ENCODE results near the gene PNPLA6. TPM values are rescaled to one million over a fixed set of nuclear protein-coding genes. Genes with fewer than 3 reads are reported as not detected.

PNPLA6 gene
- total RNA-seq, 1 experiment from 2014 or later = 121 TPM

GRCh38 chr19:7602935-7603497, 67.5 kb downstream of the PNPLA6 start:
- Histone ChIP-seq H3K9me2 (ENCODE audit: insufficient read depth) (no peaks in the 10 kb centered on the region), H3K4me3 (no peak overlapping the region), H3K27ac (no peak overlapping the region), H3K9me3 (ENCODE audit: insufficient read depth, low read depth) (no peaks in the 10 kb centered on the region), H4K20me1 (ENCODE audit: insufficient read depth) (peaks cover 21% of the 10 kb centered on the region), H3K36me3 (ENCODE audit: low read depth) (no peaks in the 10 kb centered on the region; the same call in 1 of the 2 replicates), H3K4me1 (replicated peaks; ENCODE audit: insufficient read depth) (no peaks in the 10 kb centered on the region), H3K4me2 (no peak overlapping the region), H2AFZ (no peak overlapping the region), H3K79me2 (ENCODE audit: low read depth) (peaks cover 18% of the 10 kb centered on the region; the same call in 1 of the 2 replicates), H3F3A (ENCODE audit: insufficient read depth, low read depth) (peaks cover 34% of the 10 kb centered on the region; the same call in 1 of the 2 replicates), H3K27me3 (ENCODE audit: insufficient read depth, low read depth) (no peaks in the 10 kb centered on the region)
- TF ChIP-seq EZH2 (IDR thresholded peaks at IDR 0.05; ENCODE audit: low read depth) (no peak), CTCF (conservative IDR thresholded peaks at IDR 0.05) (no peak)
- no TSS peak for BruUV-seq (replicated peaks)
- no peak for DNase-seq
- POLR2A ChIA-PET (ENCODE audit: unreplicated experiment) = no interaction called here
- intact Hi-C loops (cut with micrococcal nuclease; ENCODE audit: unreplicated experiment) = no loop called here
- CTCF ChIA-PET = no interaction called here

- DNase-seq = no peak
- no TSS peak for BruUV-seq (replicated peaks)
- no peak overlapping the region for H3K27ac ChIP-seq
- no peaks in the 10 kb centered on the region for H3K4me1 ChIP-seq (replicated peaks; ENCODE audit: insufficient read depth)
- H3F3A ChIP-seq (ENCODE audit: insufficient read depth, low read depth) = peaks cover 33% of the 10 kb centered on the region; the same call in 1 of the 2 replicates
- H3K9me2 ChIP-seq (ENCODE audit: insufficient read depth) = no peaks in the 10 kb centered on the region
- POLR2A ChIA-PET (ENCODE audit: unreplicated experiment) = no interaction called here
- H3K9me3 ChIP-seq (ENCODE audit: insufficient read depth, low read depth) = no peaks in the 10 kb centered on the region
- H3K27me3 ChIP-seq (ENCODE audit: insufficient read depth, low read depth) = no peaks in the 10 kb centered on the region
- H3K79me2 ChIP-seq (ENCODE audit: low read depth) = peaks cover 13% of the 10 kb centered on the region; the same call in 1 of the 2 replicates
- no peak overlapping the region for H3K4me3 ChIP-seq
- CTCF ChIA-PET = no interaction called here
- H3K36me3 ChIP-seq (ENCODE audit: low read depth) = no peaks in the 10 kb centered on the region; the same call in 1 of the 2 replicates
- no peak overlapping the region for H3K4me2 ChIP-seq
- intact Hi-C loops (cut with micrococcal nuclease; ENCODE audit: unreplicated experiment) = no loop called here
- no peak for TF ChIP-seq EZH2 (IDR thresholded peaks at IDR 0.05; ENCODE audit: low read depth)
- H2AFZ ChIP-seq = no peak overlapping the region
- H4K20me1 ChIP-seq (ENCODE audit: insufficient read depth) = peaks cover 21% of the 10 kb centered on the region; the same call in 1 of the 2 replicates
Observed at GRCh38 chr19:7603919-7604318, 68.4 kb downstream of the PNPLA6 start.

- no peak overlapping the region for H2AFZ ChIP-seq
- H3K4me2 ChIP-seq = no peak overlapping the region
- no peaks in the 10 kb centered on the region; the same call in 1 of the 2 replicates for H3K36me3 ChIP-seq (ENCODE audit: low read depth)
- no peak overlapping the region for H3K27ac ChIP-seq
- no peak for TF ChIP-seq CTCF (conservative IDR thresholded peaks at IDR 0.05)
- TF ChIP-seq EZH2 (IDR thresholded peaks at IDR 0.05; ENCODE audit: low read depth) = no peak
- peaks cover 21% of the 10 kb centered on the region; the same call in 1 of the 2 replicates for H4K20me1 ChIP-seq (ENCODE audit: insufficient read depth)
- intact Hi-C loops (cut with micrococcal nuclease; ENCODE audit: unreplicated experiment) = no loop called here
- peak; percentile 17 to 79 for DNase-seq
- H3K9me2 ChIP-seq (ENCODE audit: insufficient read depth) = no peaks in the 10 kb centered on the region
- peaks cover 13% of the 10 kb centered on the region; the same call in 1 of the 2 replicates for H3K79me2 ChIP-seq (ENCODE audit: low read depth)
- no peaks in the 10 kb centered on the region for H3K27me3 ChIP-seq (ENCODE audit: insufficient read depth, low read depth)
- no peaks in the 10 kb centered on the region for H3K9me3 ChIP-seq (ENCODE audit: insufficient read depth, low read depth)
- BruUV-seq (replicated peaks) = no TSS peak
- POLR2A ChIA-PET (ENCODE audit: unreplicated experiment) = no interaction called here
- H3F3A ChIP-seq (ENCODE audit: insufficient read depth, low read depth) = peaks cover 33% of the 10 kb centered on the region; the same call in 1 of the 2 replicates
- H3K4me3 ChIP-seq = no peak overlapping the region
- CTCF ChIA-PET = interaction anchor here (0.6 to 1.3 kb wide), 2 partner anchors 37 to 317 kb away, joined by 5 to 12 read pairs; no protein-coding TSS in a partner anchor
- no peaks in the 10 kb centered on the region for H3K4me1 ChIP-seq (replicated peaks; ENCODE audit: insufficient read depth)
Observed at GRCh38 chr19:7605490-7606222, 70.1 kb downstream of the PNPLA6 start.

Data from PC-9 (cell line).